Measurements from ENCODE around the gene QKI.
"Not testable (repeated sequence)": the region's sequence is repeated elsewhere in the genome, so short reads cannot be mapped to it uniquely, and the experiment has no call there.

QKI gene

DNA sequence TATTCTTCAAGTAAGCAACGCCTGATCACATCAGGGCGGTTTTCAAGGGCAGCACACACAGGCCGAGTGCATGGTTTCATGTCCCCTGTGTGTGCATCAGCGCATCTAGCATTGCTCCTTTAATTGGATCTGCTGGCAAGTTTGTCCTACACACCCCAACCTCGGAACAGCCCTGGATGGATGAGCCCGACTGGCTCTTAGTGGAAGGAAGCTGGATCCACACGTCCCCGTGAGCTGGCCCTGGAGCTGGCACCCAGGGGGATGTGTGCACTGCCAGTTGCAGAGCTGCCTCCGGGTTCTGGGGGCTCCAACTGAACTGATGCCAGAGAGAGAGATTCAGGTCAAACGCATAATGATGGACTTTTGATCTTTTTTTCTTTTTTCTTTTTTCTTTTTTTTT is 39.2 kb upstream of the QKI start:
- no peaks in the 10 kb centered on the region for H3K4me1 ChIP-seq
- H3K36me3 ChIP-seq (ENCODE audit: control insufficient read depth, insufficient read depth, low read length) = no peaks in the 10 kb centered on the region
- H3K79me2 ChIP-seq = no peaks in the 10 kb centered on the region
- TF ChIP-seq CTCF (IDR thresholded peaks at IDR 0.05) = no peak
- H3K9ac ChIP-seq = no peak overlapping the region
- no peak overlapping the region for H3K27ac ChIP-seq
- no peak overlapping the region for H3K4me2 ChIP-seq (ENCODE audit: low read length)
- no peak overlapping the region for H3K4me3 ChIP-seq (ENCODE audit: low read depth, low read length)
- H2AFZ ChIP-seq = no peak overlapping the region
- no peaks in the 10 kb centered on the region for H3K27me3 ChIP-seq (ENCODE audit: control insufficient read depth, insufficient read depth, low read length)
- no peaks in the 10 kb centered on the region for H3K9me3 ChIP-seq (ENCODE audit: control insufficient read depth, low read length)

- Histone ChIP-seq H3K9me3 (ENCODE audit: control insufficient read depth, low read length) (no peaks in the 10 kb centered on the region), H3K27me3 (ENCODE audit: control insufficient read depth, insufficient read depth, low read length) (no peaks in the 10 kb centered on the region), H3K4me1 (no peaks in the 10 kb centered on the region), H3K27ac (no peak overlapping the region), H3K9ac (no peak overlapping the region), H2AFZ (no peak overlapping the region), H3K4me2 (ENCODE audit: low read length) (no peak overlapping the region), H3K36me3 (ENCODE audit: control insufficient read depth, insufficient read depth, low read length) (no peaks in the 10 kb centered on the region), H3K4me3 (ENCODE audit: low read depth, low read length) (no peak overlapping the region), H3K79me2 (no peaks in the 10 kb centered on the region)
- TF ChIP-seq CTCF (IDR thresholded peaks at IDR 0.05) = no peak
Measured at GRCh38 chr6:163376187-163376586, 38.3 kb upstream of the QKI start.

DNA sequence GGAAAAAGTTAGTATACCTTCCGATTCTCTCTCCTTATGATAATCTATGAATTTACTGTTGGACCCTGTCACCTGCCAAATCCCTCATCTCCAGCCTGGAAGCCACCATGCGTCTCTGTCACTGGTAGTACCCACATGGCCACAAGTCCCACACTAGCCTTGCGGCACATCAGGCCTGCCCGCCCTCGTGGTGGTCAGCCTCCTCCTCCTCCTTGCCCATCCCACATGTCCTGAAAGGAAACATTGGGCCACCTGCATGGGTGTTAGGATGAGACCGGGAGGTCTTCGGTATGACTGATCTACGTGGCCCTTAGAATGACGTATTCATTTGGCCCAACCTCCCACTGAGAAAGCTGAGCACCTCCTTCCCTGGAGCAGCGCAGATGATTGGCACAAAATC is 37.0 kb upstream of the QKI start:
- Histone ChIP-seq H3K4me2 (ENCODE audit: low read length) (no peak overlapping the region), H3K27ac (no peak overlapping the region), H2AFZ (no peak overlapping the region), H3K4me1 (no peaks in the 10 kb centered on the region), H3K79me2 (no peaks in the 10 kb centered on the region), H3K4me3 (ENCODE audit: low read depth, low read length) (no peak overlapping the region), H3K27me3 (ENCODE audit: control insufficient read depth, insufficient read depth, low read length) (no peaks in the 10 kb centered on the region), H3K9me3 (ENCODE audit: control insufficient read depth, low read length) (no peaks in the 10 kb centered on the region), H3K9ac (no peak overlapping the region), H3K36me3 (ENCODE audit: control insufficient read depth, insufficient read depth, low read length) (no peaks in the 10 kb centered on the region)
- no peak for TF ChIP-seq CTCF (IDR thresholded peaks at IDR 0.05)

GRCh38 chr6:163380216-163380615 is 34.3 kb upstream of the QKI start:
- H3K4me2 ChIP-seq (ENCODE audit: low read length) = no peak overlapping the region
- no peaks in the 10 kb centered on the region for H3K9me3 ChIP-seq (ENCODE audit: control insufficient read depth, low read length)
- H2AFZ ChIP-seq = no peak overlapping the region
- no peak overlapping the region for H3K27ac ChIP-seq
- H3K4me1 ChIP-seq = no peaks in the 10 kb centered on the region
- H3K9ac ChIP-seq = no peak overlapping the region
- H3K79me2 ChIP-seq = no peaks in the 10 kb centered on the region
- H3K36me3 ChIP-seq (ENCODE audit: control insufficient read depth, insufficient read depth, low read length) = no peaks in the 10 kb centered on the region
- no peak for TF ChIP-seq CTCF (IDR thresholded peaks at IDR 0.05)
- no peak overlapping the region for H3K4me3 ChIP-seq (ENCODE audit: low read depth, low read length)
- no peaks in the 10 kb centered on the region for H3K27me3 ChIP-seq (ENCODE audit: control insufficient read depth, insufficient read depth, low read length)

- Histone ChIP-seq H3K4me1 (no peaks in the 10 kb centered on the region), H3K36me3 (ENCODE audit: control insufficient read depth, insufficient read depth, low read length) (no peaks in the 10 kb centered on the region), H3K4me3 (ENCODE audit: low read depth, low read length) (no peak overlapping the region), H3K9ac (no peak overlapping the region), H3K9me3 (ENCODE audit: control insufficient read depth, low read length) (no peaks in the 10 kb centered on the region), H3K27ac (no peak overlapping the region), H3K4me2 (ENCODE audit: low read length) (no peak overlapping the region), H3K79me2 (no peaks in the 10 kb centered on the region), H3K27me3 (ENCODE audit: control insufficient read depth, insufficient read depth, low read length) (no peaks in the 10 kb centered on the region), H2AFZ (no peak overlapping the region)
- no peak for TF ChIP-seq CTCF (IDR thresholded peaks at IDR 0.05)
Measured at GRCh38 chr6:163381118-163381756, 33.3 kb upstream of the QKI start.

GRCh38 chr6:163383396-163383795 is 31.1 kb upstream of the QKI start:
- H3K36me3 ChIP-seq (ENCODE audit: control insufficient read depth, insufficient read depth, low read length); H3K9ac ChIP-seq; H3K79me2 ChIP-seq; H3K9me3 ChIP-seq (ENCODE audit: control insufficient read depth, low read length); H3K4me2 ChIP-seq (ENCODE audit: low read length); H2AFZ ChIP-seq; H3K4me3 ChIP-seq (ENCODE audit: low read depth, low read length); H3K27ac ChIP-seq; H3K4me1 ChIP-seq; H3K27me3 ChIP-seq (ENCODE audit: control insufficient read depth, insufficient read depth, low read length): not testable (repeated sequence)

Data from parathyroid adenoma (tissue), 2 donors.